ENCODE measurements around the gene WDR62.

GRCh38 chr19:36140304-36141038 is 85.8 kb downstream of the WDR62 start:
- TF ChIP-seq CTCF (IDR thresholded peaks at IDR 0.05) (no peak), POLR2A (IDR thresholded peaks at IDR 0.05) (peak in 1 of 4 donors; percentile 37), EP300 (IDR thresholded peaks at IDR 0.05) (no peak)
